Hematopoietic multipotent progenitor cell treated with erythropoietin and hydrocortisone succinate and interleukin-3 and kit ligand, for 6 days (in vitro differentiated cells): ENCODE measurements around the gene IGF2BP2.
"Not testable (repeated sequence)": the region's sequence is repeated elsewhere in the genome, so short reads cannot be mapped to it uniquely, and the experiment has no call there.

Source experiments
- DNase-seq: peaks from one replicate; pipeline ENCODE4 v3.0.0-alpha.2; 2015

IGF2BP2 gene

DNA sequence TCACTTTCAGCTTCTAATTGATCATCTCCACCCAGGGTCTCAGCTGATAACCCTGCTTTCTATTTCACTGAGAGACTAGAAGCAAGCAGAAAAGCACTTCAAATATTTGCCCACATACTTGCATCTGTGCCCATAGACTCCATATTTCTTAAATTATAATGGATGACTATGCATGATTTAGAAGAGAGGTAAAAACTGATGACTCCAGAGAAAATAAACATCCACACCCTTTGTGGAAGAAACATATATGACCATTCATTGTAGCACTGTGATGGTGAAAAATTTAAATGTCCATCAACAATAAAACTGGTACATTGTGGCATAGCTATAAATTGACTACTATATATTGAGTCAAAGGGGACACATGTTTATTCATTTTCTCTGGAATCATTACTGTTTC is 7.1 kb upstream of the IGF2BP2 start:
- DNase-seq: no peak

DNA sequence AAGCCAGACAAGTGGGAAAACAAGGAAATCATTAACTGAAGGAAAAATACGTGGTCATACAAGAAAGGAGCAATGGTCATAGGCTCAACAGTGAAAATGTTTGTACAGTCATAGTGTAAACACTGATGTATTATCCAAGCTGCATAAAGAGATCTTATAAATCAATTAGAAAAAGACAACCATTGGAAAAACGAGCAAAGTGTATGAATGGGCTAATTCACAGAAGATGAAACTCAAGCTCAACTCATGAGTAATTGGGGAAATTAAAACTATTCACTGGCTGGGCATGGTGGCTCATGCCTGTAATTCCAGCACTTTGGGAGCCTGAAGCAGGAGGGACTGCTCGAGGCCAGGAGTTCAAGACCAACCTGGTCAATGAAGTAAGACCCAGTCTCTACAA is 6.4 kb upstream of the IGF2BP2 start:
- DNase-seq: no peak

DNA sequence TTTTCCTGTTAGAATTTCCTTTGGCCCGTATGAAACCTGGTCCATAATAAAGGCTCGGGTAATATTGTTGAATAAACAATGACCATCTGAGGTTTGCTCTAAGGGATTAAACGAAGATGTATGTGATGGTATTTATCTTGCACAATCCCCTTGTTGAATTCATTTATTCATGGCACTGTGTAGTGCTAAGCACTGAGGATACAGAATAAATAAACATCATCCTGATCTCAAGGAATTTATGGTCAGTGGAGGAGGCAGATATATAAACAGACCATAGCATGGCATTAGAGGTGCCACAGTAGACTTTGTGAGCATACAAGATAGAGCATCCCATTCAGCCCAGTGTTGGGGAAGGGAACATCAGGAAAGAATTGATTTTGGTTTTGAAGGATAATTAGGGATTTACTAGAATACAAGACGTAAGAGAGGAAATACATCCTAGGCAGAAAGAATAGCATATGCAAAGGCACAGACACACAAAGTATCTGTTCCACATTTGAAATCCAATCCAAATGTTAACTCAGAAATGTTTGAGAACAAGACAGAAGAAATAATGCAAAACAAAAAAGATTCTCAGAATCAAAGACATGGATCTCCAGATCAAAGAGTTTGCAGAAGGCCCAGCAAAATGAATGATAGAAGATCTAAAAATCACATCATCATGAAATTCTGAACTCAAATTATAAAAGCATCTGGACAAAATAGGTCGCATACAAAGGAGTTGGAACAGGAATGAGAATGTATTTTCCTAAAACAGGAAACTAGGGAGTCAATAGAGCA is 5.4 kb upstream of the IGF2BP2 start:
- DNase-seq: no peak

DNA sequence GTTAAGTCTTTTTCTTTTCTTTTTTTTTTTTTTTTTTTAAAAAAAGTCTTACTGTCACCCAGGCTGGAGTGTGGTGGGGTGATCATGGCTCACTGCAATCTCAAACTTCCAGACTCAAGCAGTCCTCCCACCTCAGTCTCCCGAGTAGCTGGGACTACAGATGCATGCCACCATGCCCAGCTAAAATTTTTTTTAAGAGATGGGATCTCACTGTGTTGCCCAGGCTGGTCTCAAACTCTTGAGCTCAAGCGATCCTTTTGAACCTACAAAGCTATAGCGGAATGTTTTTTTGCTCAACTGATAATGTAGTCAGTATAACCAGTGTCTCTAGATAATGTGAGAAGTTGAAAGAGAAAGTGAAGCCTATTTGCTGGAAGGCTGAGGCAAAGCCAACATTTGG is 3.9 kb upstream of the IGF2BP2 start:
- no peak for DNase-seq

DNA sequence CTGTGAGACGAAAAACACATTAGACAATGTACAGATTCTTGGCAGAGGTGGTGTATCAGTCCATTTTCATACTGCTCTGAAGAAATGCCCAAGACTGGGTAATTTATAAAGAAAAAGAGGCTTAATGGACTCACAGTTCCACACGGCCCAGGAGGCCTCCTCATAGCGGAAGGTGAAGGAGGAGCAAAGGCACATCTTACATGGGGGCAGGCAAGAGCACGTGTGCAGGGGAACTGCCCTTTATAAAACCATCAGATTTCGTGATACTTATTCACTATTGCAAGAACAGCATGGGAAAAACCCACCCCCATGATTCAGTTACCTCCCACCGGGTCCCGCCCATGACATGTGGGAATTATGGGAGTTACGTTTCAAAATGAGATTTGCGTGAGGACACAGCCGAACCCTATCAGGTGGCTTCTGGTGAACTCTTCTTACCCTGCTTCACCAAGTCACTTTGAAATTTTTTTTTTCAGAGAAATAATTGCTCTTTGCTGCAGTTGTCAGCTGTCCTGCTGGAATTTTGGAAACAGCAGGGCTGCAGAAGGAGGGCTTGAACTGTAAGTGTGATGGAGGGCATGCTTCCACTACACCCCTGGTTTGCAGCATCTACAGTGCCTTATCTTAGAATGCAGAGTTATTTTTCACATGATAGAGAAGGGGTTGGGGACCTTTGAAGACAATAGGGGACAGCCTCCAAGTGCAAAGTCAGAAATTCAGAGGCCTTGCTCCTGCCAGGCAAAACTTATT is 2.9 kb upstream of the IGF2BP2 start:
- DNase-seq: peak; percentile 48

DNA sequence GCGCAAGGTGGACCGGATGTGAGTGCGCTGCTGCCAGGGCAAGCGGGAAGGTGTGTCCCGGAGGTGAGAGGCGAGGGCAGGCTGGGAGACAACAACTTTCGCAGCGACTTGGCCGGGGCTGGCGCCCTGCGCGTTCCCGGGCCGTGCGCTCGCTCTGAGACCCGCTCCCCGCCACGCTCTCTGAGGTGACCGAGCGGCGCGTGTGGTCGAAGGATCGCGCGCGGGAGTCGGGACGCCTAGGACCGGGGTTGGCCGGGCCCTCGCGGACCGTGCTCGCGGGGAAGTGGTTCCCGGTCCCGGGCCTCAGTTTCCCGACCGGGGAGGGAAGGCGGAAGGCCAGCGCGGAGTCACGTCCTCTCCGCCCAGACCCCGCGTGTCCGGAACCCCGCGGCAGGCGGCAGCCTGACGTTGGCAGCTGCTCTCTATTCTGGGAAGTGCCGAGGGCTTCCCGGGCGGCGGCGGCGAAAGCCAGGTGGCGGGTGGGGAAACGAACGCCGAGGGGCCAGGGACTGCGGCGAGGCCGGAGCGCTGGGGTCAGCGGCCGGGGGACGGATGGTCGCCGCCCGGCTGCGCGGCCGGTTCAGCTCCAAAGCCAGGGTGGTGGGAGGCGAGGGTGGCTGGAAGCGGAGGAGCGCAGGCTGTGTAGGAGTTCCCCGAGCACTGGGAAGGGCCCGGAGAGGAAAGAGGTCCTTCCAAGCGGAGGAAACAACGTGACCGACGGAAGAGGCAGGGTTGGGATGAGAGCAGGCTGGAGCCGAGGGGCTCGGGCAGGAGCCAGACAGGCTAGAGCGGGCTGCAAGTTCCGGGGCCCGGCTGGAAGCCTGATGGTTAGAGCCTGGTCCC is 1.0 kb upstream of the IGF2BP2 start:
- peak; percentile 68 for DNase-seq

DNA sequence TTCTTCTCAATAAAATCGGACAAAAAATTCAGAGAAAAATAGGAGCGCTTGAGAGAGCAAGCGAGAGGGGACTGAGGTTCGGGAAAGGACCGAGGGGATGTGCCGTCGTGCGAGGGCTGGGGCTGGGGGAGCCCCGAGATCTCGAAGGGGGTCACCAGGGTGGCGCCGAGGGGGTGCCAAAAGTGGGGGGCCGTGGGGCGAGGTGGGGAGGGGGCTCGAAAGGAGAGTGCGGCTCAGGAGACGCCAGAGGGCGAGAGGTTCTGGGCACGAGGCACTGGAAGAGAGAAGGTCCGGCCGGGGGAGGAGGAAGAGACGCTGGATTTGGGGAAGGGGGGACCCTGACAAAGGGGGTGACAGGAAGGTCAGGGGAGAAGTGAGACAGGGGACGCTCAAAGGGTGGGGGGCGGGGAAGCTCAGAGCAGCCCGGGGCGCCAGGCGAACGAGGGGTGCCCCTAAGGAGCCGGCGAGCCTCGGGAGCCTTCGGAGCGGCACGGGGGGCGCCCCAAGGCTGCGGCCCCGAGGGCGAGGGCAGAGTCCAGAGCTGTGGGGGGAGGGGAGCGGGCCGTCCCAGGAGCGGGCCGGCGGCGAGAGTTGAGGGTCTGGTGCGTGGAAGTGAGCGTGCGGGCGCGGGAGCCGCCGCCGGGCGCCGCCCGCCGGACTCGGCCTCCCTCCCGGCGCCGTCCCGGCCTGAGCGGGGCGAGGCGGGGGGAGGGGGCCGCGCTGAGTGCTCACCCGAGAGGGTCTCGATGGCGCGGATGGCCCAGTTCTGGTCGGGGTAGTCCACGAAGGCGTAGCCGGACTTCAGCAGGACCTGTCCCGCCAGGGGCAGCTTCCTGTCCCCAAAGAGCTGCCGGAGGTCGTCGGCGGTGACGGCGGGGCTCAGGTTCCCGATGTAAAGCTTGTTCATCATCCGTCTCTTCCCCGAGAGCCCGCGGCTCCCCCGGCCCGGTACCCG is 514 bp downstream of the IGF2BP2 start:
- peak; percentile 53 for DNase-seq

DNA sequence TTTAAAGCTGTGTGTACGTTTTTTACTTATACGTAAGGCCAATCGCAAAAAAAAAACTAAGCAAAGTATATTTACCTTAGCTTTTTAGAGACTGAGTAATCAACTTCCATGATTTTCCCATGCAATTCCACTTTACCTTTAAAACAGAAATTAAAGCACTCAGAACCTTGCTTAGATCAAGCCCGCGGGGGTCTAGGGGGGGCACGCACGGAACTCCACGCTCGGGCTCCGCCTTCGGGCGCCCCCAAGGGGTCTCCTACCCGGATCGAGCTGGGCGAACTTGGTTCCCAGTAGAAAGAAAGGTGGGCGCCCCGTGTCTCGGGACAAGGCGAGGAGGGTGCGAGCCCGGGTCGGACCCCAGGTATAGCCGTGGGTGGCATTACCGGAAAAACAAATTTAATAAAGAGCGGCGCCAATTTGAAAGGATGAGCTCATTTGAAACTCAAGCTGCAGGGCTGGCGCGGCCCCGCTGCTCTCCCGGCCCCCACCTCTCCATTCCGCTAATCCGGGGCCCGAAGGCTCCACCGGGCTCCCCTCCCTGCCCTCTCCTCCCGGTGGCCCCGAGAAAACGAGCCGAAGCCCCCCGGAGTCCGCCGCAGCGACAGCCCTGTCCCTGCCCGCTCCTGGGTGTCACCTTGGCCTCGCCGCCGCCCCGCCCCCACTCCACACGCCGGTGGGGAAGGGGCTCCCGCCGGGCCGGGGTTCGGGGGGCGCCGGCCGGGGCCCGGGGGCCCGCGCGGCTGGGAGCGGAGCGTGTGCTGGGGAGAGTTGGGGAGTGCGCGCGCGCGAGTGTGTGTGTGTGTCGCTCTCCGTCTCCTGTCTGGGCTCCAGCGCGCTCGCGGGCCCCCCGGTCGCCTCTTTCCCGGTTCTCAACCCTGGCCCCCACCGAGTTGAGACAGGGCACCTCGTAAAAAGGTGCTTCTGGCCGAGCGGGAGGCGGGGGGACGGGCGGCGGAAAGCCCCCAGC is 1.5 kb downstream of the IGF2BP2 start:
- peak; percentile 75 for DNase-seq

DNA sequence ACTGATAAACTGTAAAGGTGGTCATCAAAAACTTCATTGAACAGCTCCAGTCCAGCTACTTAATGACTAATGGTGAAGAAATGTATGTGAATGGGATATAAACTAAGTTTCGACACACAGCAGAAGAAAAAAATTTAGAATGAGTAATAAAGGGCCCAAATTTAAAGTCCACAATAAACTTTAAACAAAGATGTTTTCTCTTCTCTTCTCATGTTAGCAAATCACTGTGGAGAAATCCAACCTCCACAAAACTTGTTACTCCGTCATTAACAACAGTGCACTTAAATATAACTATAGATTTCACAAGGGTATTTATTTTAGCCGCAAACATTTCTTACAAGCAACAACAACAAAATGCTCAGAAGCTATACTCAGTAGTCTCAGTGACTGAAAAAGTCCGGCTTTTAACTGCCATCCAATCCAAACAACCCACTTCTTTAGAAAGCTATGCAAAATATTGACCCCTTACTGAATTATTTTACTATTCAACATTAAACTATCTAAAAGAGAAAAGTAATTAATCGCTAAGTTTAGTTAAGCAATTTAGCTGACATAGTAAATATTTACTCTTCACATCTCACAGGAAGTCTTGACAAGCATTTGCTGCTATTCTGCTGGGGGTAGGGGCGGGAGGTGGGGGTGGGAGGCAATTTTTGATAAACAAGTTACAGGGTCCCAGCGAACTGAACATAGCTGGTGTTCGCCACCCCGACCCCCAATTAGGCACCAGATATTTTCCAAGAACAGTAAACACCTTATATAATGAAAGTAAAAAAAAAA is 2.4 kb downstream of the IGF2BP2 start:
- DNase-seq: no peak

DNA sequence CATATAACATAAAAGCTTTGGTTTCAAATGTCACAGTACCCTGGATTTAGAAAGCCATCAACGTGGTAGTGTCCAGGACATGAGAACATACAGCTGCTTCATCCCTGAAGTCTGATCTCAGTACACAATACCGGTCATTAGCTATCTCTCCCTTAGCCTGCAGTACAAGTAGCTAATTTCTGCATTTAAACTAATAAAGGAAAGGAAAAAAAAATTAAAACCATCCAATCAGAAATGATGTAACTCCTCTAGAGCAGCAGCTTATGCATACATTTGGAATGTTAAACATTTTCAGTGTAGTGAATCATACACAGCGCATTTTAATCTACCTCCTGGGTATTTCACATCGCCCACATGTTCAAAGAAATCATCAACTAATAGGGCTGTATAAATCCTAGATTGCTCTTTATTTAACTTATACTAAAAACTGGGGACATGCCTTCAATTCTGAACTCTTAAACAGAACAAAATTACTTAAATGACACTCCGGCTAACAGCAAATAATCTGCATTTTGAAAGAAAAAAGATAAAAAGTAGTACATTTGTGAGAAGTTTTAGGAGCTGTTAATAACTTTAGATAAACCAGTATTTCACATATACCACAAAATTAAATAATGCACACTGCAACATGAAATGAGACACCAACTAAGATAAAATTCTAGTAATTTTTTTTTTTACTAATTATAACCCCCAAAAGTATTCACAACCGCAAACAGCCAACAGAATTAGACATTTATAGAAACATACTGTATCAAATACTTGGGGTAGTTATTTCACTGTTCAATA is 3.7 kb downstream of the IGF2BP2 start:
- peak; percentile 52 for DNase-seq

DNA sequence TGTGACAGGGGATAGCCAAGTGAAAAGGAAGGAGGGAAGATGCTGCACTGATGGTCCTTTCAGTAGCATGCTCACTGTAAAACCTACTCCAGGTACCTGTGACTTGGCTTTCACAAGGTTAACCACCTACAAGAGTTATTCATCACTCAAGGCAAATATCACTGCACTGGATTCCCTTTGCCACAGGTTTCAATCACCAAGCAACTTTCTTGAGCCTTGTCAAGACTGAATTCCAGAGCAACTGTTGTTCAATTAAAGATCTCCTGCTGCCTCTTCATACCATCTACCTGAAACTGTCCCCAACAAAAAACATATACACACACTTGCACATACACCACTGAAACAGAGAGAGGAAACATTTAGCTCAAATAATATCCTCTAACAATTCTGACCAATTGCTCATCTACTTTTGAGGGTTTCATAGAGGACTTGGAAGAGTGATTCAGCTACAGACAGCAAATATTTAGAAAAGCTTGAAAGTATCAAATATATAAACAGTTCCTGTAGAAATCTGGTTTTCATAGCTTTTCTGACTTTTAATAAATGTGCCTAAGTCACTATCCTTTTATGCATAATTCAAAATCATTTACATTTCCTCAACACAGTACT is 6.5 kb downstream of the IGF2BP2 start:
- no peak for DNase-seq

DNA sequence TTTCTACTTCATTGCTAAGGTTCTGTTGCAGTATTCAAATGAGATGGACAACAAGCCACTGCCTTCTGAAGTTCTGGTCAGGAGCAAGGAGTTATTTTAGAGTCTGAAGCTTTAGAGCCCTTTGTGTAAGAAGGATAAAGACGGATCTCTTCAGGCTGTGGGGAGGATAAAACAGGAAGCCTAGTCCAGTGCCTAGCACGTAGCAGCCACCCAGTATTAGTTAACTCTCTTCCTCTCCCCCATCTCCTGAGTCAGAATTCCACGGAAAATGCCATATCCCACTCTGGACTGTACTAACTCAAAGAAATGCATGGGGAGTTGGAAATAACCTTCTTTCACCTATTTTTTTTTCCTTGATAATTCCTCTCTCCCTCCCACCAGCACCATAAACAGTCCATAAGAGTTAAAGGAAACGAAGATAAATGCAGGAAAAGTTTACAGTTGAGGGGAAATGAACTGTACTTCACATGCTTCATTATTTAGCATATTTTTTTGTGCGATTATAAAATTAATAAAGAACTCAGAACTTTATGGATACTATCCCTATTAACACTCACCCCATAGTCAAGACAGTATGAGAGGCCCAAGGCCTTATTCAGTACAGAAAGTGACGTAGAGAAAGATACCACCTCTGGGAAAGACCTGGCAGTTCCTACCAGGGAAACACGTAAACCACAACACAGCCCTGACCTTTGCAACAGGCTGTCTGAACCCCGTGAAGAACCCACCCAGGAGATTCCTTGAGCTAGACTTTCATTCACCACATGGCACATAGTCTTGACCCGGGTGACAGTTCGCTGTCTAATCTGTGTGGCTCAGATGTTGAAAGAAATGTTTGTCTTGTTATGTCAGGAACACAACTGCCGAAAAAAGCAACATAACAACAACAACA is 9.2 kb downstream of the IGF2BP2 start:
- DNase-seq: peak; percentile 70

DNA sequence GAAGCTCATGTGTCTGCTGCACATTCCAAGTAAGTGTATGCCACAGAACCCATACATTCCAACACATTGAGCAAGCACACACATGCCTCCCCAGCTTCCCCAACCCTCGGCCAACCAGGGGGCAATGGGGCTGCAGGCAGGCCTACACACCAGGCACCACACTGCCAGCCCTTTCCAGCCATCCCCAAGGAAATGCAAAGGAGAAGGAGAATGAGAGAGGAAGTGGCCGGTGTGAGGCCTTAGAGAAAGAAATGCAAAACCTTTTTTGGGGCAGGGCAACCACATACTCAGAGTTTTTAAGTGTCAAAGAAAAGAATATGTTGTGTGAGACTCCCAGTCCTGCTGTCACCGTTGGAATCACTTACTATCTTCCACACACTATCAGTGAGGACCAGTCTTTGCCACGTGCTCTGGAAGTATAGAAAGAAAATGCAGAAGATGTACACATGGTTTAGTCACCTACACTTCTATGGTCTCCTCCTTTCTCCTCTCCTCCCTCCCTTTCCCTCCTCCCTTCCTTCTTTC is 11.1 kb downstream of the IGF2BP2 start:
- peak; percentile 71 for DNase-seq

DNA sequence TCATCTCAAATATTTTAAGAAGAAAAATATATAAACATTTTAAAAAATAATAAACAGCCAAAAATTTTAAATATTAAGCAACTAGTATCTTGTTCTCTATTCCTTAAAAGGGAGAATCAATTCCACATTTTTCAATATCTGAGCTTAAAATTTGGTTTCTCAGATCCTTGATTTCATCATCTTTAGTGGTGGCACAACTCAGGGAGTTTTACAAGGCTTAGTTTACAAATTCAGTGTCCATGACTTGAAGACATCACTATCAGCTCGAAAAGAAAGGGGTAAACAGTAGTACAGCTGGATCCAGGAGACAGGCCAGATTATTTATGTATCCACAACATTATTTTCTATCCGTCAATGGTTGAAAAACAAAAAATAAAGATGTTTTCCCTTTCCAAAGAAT is 11.6 kb downstream of the IGF2BP2 start:
- DNase-seq: no peak

DNA sequence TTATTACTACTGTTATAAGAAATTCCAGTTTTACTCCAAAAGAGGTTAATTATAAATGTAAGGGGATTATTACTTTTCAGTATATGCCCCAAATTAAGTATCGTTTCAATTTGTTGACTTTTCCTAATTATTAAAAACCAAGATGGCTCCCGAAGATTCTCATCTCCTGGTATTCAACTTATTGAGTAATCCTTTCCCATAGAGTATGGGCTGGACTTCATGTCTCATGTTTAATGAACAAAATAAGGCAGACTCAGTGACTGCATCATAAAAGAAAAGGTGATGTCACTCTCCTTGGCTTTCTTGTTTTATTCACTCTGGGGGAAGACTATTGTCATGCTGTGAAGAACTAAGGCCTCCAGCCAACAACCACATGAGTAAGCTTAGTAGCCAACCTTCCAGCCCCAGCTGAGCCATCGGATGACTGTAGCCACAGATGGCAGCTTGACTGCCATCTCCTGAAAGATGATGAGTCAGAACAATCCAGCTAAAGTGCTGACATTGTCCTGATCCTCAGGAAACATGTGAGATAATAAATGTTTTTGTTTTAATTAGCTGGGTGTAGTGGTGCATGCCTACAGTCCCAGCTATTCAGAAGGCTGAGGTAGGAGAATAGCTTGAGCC is 17.3 kb downstream of the IGF2BP2 start:
- DNase-seq: no peak

DNA sequence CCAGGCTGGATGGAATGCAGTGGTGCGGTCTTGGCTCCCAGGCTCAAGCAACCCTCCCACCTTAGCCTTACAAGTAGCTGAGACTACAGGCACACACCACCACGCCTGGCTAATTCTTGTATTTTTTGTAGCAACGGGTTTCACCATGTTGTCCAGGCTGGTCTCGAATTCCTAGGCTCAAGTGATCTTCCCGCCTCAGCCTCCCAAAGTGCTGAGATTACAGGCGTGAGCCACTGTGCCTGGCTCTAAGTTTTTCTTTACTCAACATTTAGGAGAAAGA is 26.1 kb downstream of the IGF2BP2 start:
- DNase-seq: not testable (repeated sequence)
